Measurements from ENCODE around the gene LDLRAD3. TPM values are rescaled to one million over a fixed set of nuclear protein-coding genes. Genes with fewer than 3 reads are reported as not detected.

LDLRAD3 gene
- total and polyA plus RNA-seq, 10 donors: 1.5 to 9.6 (median 8.1) TPM

DNA sequence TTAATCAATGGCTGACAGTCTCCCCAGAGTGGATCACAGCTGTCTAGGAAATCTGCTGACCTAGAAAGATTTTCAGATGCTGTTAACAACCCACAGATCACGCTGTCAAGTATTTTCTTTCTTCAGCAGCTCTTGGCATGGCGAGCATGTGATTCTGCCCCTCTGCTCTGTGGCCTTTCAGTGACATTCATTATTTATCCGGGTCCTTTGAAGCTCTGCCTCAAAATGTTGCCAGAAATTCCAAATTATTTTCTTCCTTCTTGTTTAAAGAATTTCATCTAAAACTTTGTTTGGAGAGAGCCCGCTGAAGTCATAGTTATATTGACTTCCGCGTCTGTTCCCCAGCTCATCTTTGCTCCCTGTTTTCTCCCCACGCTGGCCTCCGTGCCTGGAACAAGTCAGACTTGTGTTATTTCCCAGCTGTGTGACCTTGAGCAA, 211.3 kb downstream of the LDLRAD3 start:
- H3K27ac ChIP-seq: peak overlapping the region in 6 of 8 donors; percentile 0 to 40 (median 35)
- intact Hi-C loops (cut with DNase I; ENCODE audit: low total_unique reads): no loop called here
- H3K9me3 ChIP-seq: no peaks in the 10 kb centered on the region
- WGBS, 5 donors: 66 to 90% (median 80%) methylated on average over 8 of the region's 8 CpGs
- peaks cover 0 to under 1% (median 0%) of the 10 kb centered on the region in 6 donors for H3K4me1 ChIP-seq
- H3K36me3 ChIP-seq: no peaks in the 10 kb centered on the region
- no peak for DNase-seq
- H3K27me3 ChIP-seq (replicated peaks in 1 of 7): no peaks in the 10 kb centered on the region
- TF ChIP-seq POLR2AphosphoS5 (IDR thresholded peaks at IDR 0.05) (no peak), POLR2A (IDR thresholded peaks at IDR 0.05) (no peak)
- TF ChIP-seq, protein P1, sequence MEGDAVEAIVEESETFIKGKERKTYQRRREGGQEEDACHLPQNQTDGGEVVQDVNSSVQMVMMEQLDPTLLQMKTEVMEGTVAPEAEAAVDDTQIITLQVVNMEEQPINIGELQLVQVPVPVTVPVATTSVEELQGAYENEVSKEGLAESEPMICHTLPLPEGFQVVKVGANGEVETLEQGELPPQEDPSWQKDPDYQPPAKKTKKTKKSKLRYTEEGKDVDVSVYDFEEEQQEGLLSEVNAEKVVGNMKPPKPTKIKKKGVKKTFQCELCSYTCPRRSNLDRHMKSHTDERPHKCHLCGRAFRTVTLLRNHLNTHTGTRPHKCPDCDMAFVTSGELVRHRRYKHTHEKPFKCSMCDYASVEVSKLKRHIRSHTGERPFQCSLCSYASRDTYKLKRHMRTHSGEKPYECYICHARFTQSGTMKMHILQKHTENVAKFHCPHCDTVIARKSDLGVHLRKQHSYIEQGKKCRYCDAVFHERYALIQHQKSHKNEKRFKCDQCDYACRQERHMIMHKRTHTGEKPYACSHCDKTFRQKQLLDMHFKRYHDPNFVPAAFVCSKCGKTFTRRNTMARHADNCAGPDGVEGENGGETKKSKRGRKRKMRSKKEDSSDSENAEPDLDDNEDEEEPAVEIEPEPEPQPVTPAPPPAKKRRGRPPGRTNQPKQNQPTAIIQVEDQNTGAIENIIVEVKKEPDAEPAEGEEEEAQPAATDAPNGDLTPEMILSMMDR (IDR thresholded peaks at IDR 0.05 in 8 of 11, conservative IDR thresholded peaks at IDR 0.05 in 3 of 11): no peak
- H3K4me3 ChIP-seq: no peak overlapping the region

DNA sequence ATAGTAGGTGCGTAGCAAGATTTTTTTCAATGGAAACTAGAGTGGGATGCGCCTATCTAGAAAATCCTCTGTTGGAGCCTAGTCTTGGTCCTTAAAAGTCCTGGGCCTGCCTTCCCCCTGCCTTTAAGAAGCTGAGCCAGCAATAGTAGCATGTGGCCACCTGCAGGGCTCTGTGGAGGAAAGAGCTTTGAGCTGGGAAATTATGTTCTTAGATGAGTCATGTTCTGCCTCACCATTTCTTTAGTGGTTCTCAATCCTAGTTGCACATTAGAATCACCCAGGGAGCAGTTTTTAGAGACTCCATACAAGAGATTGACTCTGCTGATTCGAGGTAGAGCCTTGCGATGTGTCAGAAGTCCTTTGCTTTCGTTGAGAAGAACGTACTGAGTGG, 211.9 kb downstream of the LDLRAD3 start:
- Histone ChIP-seq H3K27ac (peak overlapping the region in 6 of 8 donors; percentile 0 to 40 (median 35)), H3K36me3 (no peaks in the 10 kb centered on the region), H3K9me3 (no peaks in the 10 kb centered on the region), H3K4me1 (no peaks in the 10 kb centered on the region), H3K4me3 (no peak overlapping the region), H3K27me3 (replicated peaks in 1 of 7) (no peaks in the 10 kb centered on the region)
- DNase-seq: no peak
- 75 to 91% (median 79%) methylated on average over 6 of the region's 6 CpGs for WGBS, 5 donors
- TF ChIP-seq, protein P1 (IDR thresholded peaks at IDR 0.05 in 8 of 11, conservative IDR thresholded peaks at IDR 0.05 in 3 of 11): no peak
- no peak for TF ChIP-seq POLR2A (IDR thresholded peaks at IDR 0.05)
- no peak for TF ChIP-seq POLR2AphosphoS5 (IDR thresholded peaks at IDR 0.05)
- intact Hi-C loops (cut with DNase I; ENCODE audit: low total_unique reads): no loop called here

DNA sequence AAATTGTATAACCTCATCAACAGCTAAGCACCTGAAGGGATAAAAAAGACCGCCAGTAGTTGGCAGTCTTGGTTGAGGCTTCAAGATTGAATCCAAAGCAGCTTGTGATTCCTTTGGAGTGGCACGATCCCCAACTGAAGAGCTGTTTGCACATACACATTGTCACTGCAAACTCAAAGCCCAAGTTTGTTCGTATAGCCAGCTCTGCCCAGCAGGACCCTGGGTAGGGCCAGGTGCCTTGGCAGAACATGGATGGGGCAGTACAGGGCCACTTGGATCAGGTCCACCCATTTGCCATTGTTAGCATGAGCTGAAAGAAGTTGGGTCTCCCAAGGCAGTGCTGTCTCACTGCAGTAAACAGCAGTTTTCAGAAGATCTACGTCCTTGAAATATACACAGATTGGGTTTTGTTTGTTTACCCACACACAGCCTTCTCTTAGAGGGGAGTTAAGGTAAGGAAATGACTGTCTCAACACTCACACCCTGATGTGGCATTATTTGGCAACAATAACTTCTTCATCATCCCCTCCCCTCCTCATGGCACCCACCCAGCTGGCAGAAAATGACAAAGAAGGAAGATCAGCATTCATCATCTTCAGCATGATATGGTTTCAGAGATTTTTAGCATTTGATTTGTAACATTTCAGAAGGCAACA, 212.4 kb downstream of the LDLRAD3 start:
- TF ChIP-seq, protein P1 (IDR thresholded peaks at IDR 0.05 in 8 of 11, conservative IDR thresholded peaks at IDR 0.05 in 3 of 11): no peak
- TF ChIP-seq POLR2AphosphoS5 (IDR thresholded peaks at IDR 0.05) (no peak), POLR2A (IDR thresholded peaks at IDR 0.05) (no peak)
- Histone ChIP-seq H3K36me3 (no peaks in the 10 kb centered on the region), H3K4me1 (no peaks in the 10 kb centered on the region), H3K27ac (peak overlapping the region in 6 of 8 donors; percentile 14 to 47 (median 36)), H3K4me3 (no peak overlapping the region), H3K9me3 (no peaks in the 10 kb centered on the region), H3K27me3 (replicated peaks in 1 of 7) (no peaks in the 10 kb centered on the region)
- DNase-seq: no peak
- intact Hi-C loops (cut with DNase I; ENCODE audit: low total_unique reads): no loop called here
- 81 to 91% (median 87%) methylated on average over 4 of the region's 4 CpGs for WGBS, 5 donors

DNA sequence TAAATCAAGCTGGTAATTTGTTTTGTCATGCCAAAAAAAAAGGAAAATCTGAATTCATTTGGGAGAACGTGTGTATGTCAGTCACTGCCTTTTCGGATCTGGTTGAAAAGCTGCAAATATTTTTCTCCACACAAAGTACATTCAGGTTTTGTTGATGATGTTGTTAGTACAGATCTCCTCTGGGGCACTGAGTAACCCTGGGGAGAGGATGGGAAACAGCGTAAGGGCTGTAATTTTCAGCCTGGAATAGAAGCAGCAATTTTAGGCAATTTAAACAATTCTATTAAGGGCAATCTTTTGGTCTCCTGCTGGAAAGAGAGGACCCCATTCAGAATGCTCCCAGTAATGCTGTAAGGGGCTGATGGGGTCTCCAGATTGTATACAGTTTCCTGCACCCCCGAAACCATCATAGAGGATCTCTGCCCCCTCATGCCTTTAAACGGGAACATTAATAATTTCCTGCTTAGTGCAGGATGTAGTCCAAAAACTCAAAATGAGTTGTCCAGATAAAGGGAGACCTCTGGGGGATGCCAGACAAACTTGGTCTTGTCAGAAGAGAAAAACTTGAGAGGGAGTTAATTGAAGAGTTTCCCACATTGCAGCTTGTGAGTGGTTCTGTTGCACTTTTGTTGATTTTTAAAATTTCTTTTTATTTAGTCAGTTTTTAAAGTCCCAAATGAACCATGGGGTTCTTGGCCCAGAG, 213.1 kb downstream of the LDLRAD3 start:
- intact Hi-C loops (cut with DNase I; ENCODE audit: low total_unique reads): no loop called here
- 59 to 68% (median 63%) methylated on average over 5 of the region's 5 CpGs for WGBS, 5 donors
- no peak for DNase-seq

More for the DNA sequence above, 213.1 kb downstream of the LDLRAD3 start:
- Histone ChIP-seq H3K4me3 (no peak overlapping the region), H3K36me3 (no peaks in the 10 kb centered on the region), H3K27ac (peak overlapping the region in 5 of 8 donors; percentile 29 to 47 (median 40)), H3K4me1 (no peaks in the 10 kb centered on the region), H3K9me3 (no peaks in the 10 kb centered on the region), H3K27me3 (replicated peaks in 1 of 7) (no peaks in the 10 kb centered on the region)
- TF ChIP-seq POLR2AphosphoS5 (IDR thresholded peaks at IDR 0.05): no peak
- TF ChIP-seq, protein P1 (IDR thresholded peaks at IDR 0.05 in 8 of 11, conservative IDR thresholded peaks at IDR 0.05 in 3 of 11): no peak
- no peak for TF ChIP-seq POLR2A (IDR thresholded peaks at IDR 0.05)

Measured in spleen (tissue), 11 donors.